ENCODE results near the gene KRTAP20-1.

Gene KRTAP20-1

DNA sequence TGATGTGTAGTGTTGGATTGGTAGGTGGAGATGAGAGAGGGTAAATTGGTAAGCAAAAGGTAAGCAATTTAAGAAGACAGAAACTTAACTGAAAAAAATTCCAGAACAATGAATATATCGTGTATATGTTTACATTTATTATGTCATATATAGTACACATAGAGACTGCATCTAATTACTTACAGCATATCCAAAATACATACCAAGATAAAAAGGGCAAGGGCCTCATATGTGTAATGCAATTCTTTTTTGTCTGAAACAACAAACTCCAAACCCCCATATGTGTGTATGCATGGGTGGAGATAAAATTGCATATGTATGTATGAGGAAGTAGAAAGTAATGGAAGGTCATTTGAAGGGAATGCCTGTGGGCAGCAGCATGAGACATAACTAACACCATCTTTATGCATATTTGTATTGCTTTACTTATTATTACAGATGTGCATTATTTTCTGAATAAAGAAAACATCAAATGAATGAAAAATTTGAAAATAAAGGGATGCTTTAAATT is 30.7 kb downstream of the KRTAP20-1 start:
- no peak for DNase-seq (ENCODE audit: low read depth in 3 of 3)

GRCh38 chr21:30652891-30653290 is 36.7 kb downstream of the KRTAP20-1 start:
- DNase-seq (ENCODE audit: low read depth in 3 of 3), result no peak

Data from stimulated activated CD4-positive, alpha-beta T cell treated with anti-CD3 and anti-CD28 coated beads, TNF-alpha, amount 100 ng/mL, for 48 hours (primary cell).